Liver (tissue), 9 donors: Measurements from ENCODE around the gene USP53. TPM values are rescaled to one million over a fixed set of nuclear protein-coding genes. Genes with fewer than 3 reads are reported as not detected.

Source experiments
- DNase-seq: peaks from one replicate; pipeline ENCODE4 v3.0.0-alpha.2; 2017; ENCODE audit warnings: low spot score
- H3K27ac ChIP-seq, 2 donors: one replicate each; pipeline ENCODE4 v1.7.0; 2013; ENCODE audit warnings: inconsistent platforms in 2 of 2, low read length in 2 of 2, control low read depth in 1 of 2, low read depth in 1 of 2, mild to moderate bottlenecking in 1 of 2
- H3K27me3 ChIP-seq, 4 donors: one replicate each; pipeline versions ENCODE4 v1.6.1 to v1.7.0; 2013; ENCODE audit warnings: low read length in 3 of 4, inconsistent platforms in 1 of 4, mild to moderate bottlenecking in 1 of 4, moderate library complexity in 1 of 4; ENCODE audit not compliant: control insufficient read depth in 4 of 4, insufficient read depth in 4 of 4
- H3K36me3 ChIP-seq, 4 donors: one replicate each; pipeline versions ENCODE4 v1.6.1 to v1.7.0; 2013; ENCODE audit warnings: low read length in 3 of 4, mild to moderate bottlenecking in 3 of 4, low read depth in 1 of 4, moderate library complexity in 1 of 4; ENCODE audit not compliant: control insufficient read depth in 4 of 4, insufficient read depth in 3 of 4
- H3K4me1 ChIP-seq, 4 donors: one replicate each; pipeline versions ENCODE4 v1.6.1 to v1.7.0; 2013; ENCODE audit warnings: low read length in 3 of 4, mild to moderate bottlenecking in 3 of 4, moderate library complexity in 1 of 4; ENCODE audit not compliant: control insufficient read depth in 4 of 4, insufficient read depth in 4 of 4
- H3K4me3 ChIP-seq, 3 donors: one replicate each; pipeline versions ENCODE4 v1.6.1 to v1.7.0; 2013; ENCODE audit warnings: low read length in 3 of 3, control low read depth in 1 of 3, low read depth in 1 of 3, mild to moderate bottlenecking in 1 of 3
- H3K9ac ChIP-seq, 2 donors: one replicate each; pipeline ENCODE4 v1.7.0; 2013; ENCODE audit warnings: low read length in 2 of 2, mild to moderate bottlenecking in 2 of 2, moderate library complexity in 2 of 2, control low read depth in 1 of 2, low read depth in 1 of 2
- H3K9me3 ChIP-seq, 4 donors: one replicate each; pipeline versions ENCODE4 v1.6.1 to v1.7.0; 2013; ENCODE audit warnings: low read length in 3 of 4; ENCODE audit not compliant: control insufficient read depth in 4 of 4
- ATF3 ChIP-seq: IDR thresholded peaks from 2 replicates; pipeline ENCODE4 v1.6.1; 2016; ENCODE audit warnings: antibody characterized with exemption
- CTCF ChIP-seq: fragments of 150-350 bp; IDR thresholded peaks from 2 replicates; pipeline ENCODE4 v1.5.1; 2017; ENCODE audit warnings: improper control_type of control experiment, low read depth, low read length; ENCODE audit not compliant: missing input control
- EGR1 ChIP-seq, 2 donors: IDR thresholded peaks; 2 replicates each; pipeline ENCODE4 v1.6.1; 2016 to 2018; ENCODE audit warnings: antibody characterized with exemption in 2 of 2, low read depth in 2 of 2
- FOXA1 ChIP-seq: IDR thresholded peaks from 2 replicates; pipeline ENCODE4 v1.6.1; 2016; ENCODE audit warnings: antibody characterized with exemption
- FOXA2 ChIP-seq: IDR thresholded peaks from 2 replicates; pipeline ENCODE4 v1.6.1; 2016; ENCODE audit warnings: antibody characterized with exemption
- GABPA ChIP-seq, 2 donors: IDR thresholded peaks in 1 of 2; conservative IDR thresholded peaks in 1 of 2; 2 replicates each; pipeline ENCODE4 v1.6.1; 2016; ENCODE audit warnings: antibody characterized with exemption in 2 of 2, mild to moderate bottlenecking in 1 of 2, moderate library complexity in 1 of 2
- HNF4A ChIP-seq, 2 donors: conservative IDR thresholded peaks; 2 replicates each; pipeline ENCODE4 v1.6.1; 2016; ENCODE audit warnings: antibody characterized with exemption in 2 of 2, mild to moderate bottlenecking in 2 of 2
- HNF4G ChIP-seq: IDR thresholded peaks from 2 replicates; pipeline ENCODE4 v1.6.1; 2016; ENCODE audit warnings: antibody characterized with exemption
- JUND ChIP-seq, 2 donors: IDR thresholded peaks; 2 replicates each; pipeline ENCODE4 v1.6.1; 2016; ENCODE audit warnings: antibody characterized with exemption in 2 of 2
- MAX ChIP-seq: IDR thresholded peaks from 2 replicates; pipeline ENCODE4 v1.6.1; 2016; ENCODE audit warnings: antibody characterized with exemption
- NR2F2 ChIP-seq: IDR thresholded peaks from 2 replicates; pipeline ENCODE4 v1.6.1; 2016; ENCODE audit warnings: antibody characterized with exemption
- RAD21 ChIP-seq, 2 donors: IDR thresholded peaks; 2 replicates each; pipeline ENCODE4 v1.6.1; 2016; ENCODE audit warnings: antibody characterized with exemption in 2 of 2, mild to moderate bottlenecking in 2 of 2
- REST ChIP-seq: IDR thresholded peaks from 2 replicates; pipeline ENCODE4 v1.6.1; 2016; ENCODE audit warnings: antibody characterized with exemption, mild to moderate bottlenecking
- RXRA ChIP-seq, 2 donors: IDR thresholded peaks; 2 replicates each; pipeline ENCODE4 v1.6.1; 2017 to 2018; ENCODE audit warnings: antibody characterized with exemption in 2 of 2, mild to moderate bottlenecking in 1 of 2
- SP1 ChIP-seq: IDR thresholded peaks from 2 replicates; pipeline ENCODE4 v1.6.1; 2018; ENCODE audit warnings: antibody characterized with exemption, mild to moderate bottlenecking
- TAF1 ChIP-seq: conservative IDR thresholded peaks from 2 replicates; pipeline ENCODE4 v1.6.1; 2016; ENCODE audit warnings: antibody characterized with exemption, mild to moderate bottlenecking
- YY1 ChIP-seq: IDR thresholded peaks from 2 replicates; pipeline ENCODE4 v1.6.1; 2016; ENCODE audit warnings: antibody characterized with exemption, mild to moderate bottlenecking
- ZBTB33 ChIP-seq: IDR thresholded peaks from 2 replicates; pipeline ENCODE4 v1.6.1; 2016; ENCODE audit warnings: antibody characterized with exemption
- WGBS: extraction: QIAGEN DNeasy Blood & Tissue Kit; methylation state at CpG from one replicate; pipeline ENCODE4 v1.1.7; 2013; 5-methylcytosine and 5-hydroxymethylcytosine counted together
- polyA plus RNA-seq, 2 donors: library from polyadenylated mRNA; stranded (reverse) in 1 of 2; unstranded in 1 of 2; fragments of 200-250 nt in 1 of 2; fragments of >200 nt in 1 of 2; fragmentation: Nextera tagmentation in 1 of 2; extraction: Ambion mirVana in 1 of 2; gene quantifications; one replicate each; pipeline versions ENCODE4 v1.2.1 to v1.2.3, GENCODE V29; 2013 to 2015
- total RNA-seq, 2 donors: library from RNA; depleted of rRNA; stranded (reverse); fragments of >200 nt; gene quantifications; one replicate each; pipeline ENCODE4 v1.2.3, GENCODE V29; 2014
- donor health status: healthy.
- donor health status: healthy.
- donor health status: healthy.
- donor health status: healthy.
- donor health status: healthy.

Gene USP53
- total and polyA plus RNA-seq, 4 donors: 4.7 to 20.7 (median 5.9) TPM

GRCh38 chr4:119264743-119265142 lies 52.2 kb downstream of the USP53 start:
- WGBS: 89% methylated on average over 1 of the region's 1 CpG
- Histone ChIP-seq H3K9me3 (no peaks in the 10 kb centered on the region), H3K36me3 (peaks cover 0 to 24% (median 8%) of the 10 kb centered on the region in 4 donors)

More at GRCh38 chr4:119264743-119265142, 52.2 kb downstream of the USP53 start:
- Histone ChIP-seq H3K4me3 (no peak overlapping the region), H3K27ac (no peak overlapping the region), H3K9ac (no peak overlapping the region), H3K4me1 (no peaks in the 10 kb centered on the region), H3K27me3 (no peaks in the 10 kb centered on the region)
- TF ChIP-seq TAF1 (no peak), CTCF (no peak), JUND (IDR thresholded peaks at IDR 0.05) (no peak), RAD21 (IDR thresholded peaks at IDR 0.05) (no peak), FOXA1 (no peak), SP1 (no peak), ATF3 (no peak), MAX (no peak), REST (no peak), HNF4A (conservative IDR thresholded peaks at IDR 0.05) (no peak), RXRA (IDR thresholded peaks at IDR 0.05) (no peak), GABPA (IDR thresholded peaks at IDR 0.05 in 1 of 2, conservative IDR thresholded peaks at IDR 0.05 in 1 of 2) (no peak), FOXA2 (no peak), HNF4G (no peak), YY1 (no peak), EGR1 (IDR thresholded peaks at IDR 0.05; ENCODE audit: low read depth in 2 of 2) (no peak), NR2F2 (no peak), ZBTB33 (no peak)
- DNase-seq: no peak
